Astrocyte (in vitro differentiated cells and primary cell): ENCODE measurements around the gene ADGRB3.

ENCODE experiments used
- EZH2 ChIP-seq: IDR thresholded peaks from 2 replicates; pipeline ENCODE4 v1.6.1; 2012; ENCODE audit warnings: mild to moderate bottlenecking, low read length, inconsistent platforms; ENCODE audit not compliant: insufficient read depth
- TF ChIP-seq, protein P1 (sequence below): IDR thresholded peaks from 2 replicates; pipeline ENCODE4 v1.5.1; 2011; ENCODE audit warnings: low read depth, mild to moderate bottlenecking, inconsistent platforms, low read length, moderate library complexity; ENCODE audit not compliant: insufficient read depth

- TF ChIP-seq, protein P1, sequence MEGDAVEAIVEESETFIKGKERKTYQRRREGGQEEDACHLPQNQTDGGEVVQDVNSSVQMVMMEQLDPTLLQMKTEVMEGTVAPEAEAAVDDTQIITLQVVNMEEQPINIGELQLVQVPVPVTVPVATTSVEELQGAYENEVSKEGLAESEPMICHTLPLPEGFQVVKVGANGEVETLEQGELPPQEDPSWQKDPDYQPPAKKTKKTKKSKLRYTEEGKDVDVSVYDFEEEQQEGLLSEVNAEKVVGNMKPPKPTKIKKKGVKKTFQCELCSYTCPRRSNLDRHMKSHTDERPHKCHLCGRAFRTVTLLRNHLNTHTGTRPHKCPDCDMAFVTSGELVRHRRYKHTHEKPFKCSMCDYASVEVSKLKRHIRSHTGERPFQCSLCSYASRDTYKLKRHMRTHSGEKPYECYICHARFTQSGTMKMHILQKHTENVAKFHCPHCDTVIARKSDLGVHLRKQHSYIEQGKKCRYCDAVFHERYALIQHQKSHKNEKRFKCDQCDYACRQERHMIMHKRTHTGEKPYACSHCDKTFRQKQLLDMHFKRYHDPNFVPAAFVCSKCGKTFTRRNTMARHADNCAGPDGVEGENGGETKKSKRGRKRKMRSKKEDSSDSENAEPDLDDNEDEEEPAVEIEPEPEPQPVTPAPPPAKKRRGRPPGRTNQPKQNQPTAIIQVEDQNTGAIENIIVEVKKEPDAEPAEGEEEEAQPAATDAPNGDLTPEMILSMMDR: no peak
- TF ChIP-seq EZH2: no peak
These were observed 585.3 kb downstream of the ADGRB3 start for GRCh38 chr6:69220375-69220774.
